Measurements from ENCODE around the gene PCBP3.

GRCh38 chr21:45910155-45910547, 266.6 kb downstream of the PCBP3 start:
- TF ChIP-seq CTCF (IDR thresholded peaks at IDR 0.05; ENCODE audit: low read length) (no peak), EZH2 (optimal IDR thresholded peaks at IDR 0.05; ENCODE audit: low read depth, low read length) (no peak), EZH2phosphoT487 (IDR thresholded peaks at IDR 0.05; ENCODE audit: low read length) (no peak)

Data from MM.1S (cell line).